HuH-7.5 (cell line): ENCODE data around the gene YJEFN3.

Experiments
- DNase-seq: peaks from one replicate; pipeline ENCODE4 v3.0.0; 2011; ENCODE audit warnings: low spot score

The YJEFN3 gene

GRCh38 chr19:19523177-19523576, 5.5 kb upstream of the YJEFN3 start:
- DNase-seq: no peak

DNA sequence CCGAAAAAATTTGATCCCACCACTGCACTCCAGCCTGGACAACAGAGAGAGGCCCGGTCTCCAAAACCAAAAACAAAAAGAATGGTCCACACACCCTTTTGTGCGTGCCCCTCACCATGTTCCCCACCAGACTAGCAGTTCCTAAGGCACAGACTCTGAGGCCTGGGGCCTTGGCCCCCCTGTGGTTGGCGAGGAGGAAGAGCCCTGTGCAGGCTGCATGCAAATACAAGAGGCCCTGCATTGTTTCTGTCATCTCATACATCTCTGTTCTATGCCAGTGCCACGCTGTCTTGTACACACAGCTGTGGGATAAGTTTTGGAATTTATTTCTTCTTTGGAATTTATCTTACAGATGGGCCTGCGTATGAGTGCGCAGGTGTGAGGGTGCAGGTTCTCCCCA, 4.7 kb upstream of the YJEFN3 start:
- DNase-seq: no peak

GRCh38 chr19:19525611-19526380, 2.9 kb upstream of the YJEFN3 start:
- DNase-seq: no peak

DNA sequence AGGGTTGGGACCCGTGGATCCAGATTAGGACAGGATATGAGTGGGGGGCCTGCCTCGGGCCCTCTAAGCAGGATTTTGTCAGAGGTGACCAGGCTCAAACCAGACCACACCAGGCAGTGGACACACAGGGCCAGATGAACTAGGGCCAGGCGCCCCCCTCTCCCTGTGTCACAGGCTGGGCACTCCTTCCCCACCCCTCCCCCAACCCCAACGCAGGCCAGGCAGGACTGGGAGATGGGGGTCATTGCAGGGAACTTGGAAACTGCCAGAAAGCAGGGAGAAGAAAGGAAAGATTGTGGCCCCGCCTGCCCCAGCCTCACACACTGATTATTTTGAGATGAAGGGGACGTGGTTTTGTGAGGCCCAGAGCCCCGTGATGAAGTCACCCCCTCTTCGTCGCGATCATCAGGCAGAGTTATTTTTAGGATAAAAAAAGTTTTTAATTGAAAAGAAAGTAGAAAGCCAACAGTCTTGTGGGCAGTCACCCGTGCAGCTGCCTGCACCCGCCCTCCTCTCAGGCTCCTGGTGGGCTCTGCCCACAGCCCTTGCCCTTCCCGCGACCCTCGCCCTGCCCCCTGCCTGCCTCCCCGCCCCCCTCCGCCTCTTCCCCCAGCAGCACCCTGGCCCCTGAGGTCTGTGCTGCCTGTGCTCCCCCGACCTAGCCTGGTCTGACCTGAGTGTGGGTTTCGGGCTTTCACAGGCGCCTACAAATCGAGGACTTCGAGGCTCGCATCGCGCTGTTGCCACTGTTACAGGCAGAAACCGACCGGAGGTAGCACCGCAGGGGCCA, 1.9 kb upstream of the YJEFN3 start:
- no peak for DNase-seq

DNA sequence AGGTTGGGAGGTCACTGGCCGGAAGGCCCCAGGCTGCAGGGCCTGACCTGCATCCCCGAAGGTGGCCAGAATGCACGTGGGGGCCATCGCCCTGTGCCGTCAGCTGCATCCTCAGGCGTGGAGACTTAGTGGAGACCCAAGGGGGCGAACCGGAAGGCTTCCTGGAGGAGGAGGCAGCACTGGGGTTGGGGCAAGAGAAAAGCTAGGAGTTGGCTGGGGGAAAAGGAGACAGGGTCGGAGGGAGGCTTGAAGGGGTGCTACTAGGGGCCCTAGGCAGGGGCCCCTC, 1.4 kb upstream of the YJEFN3 start:
- DNase-seq: no peak

GRCh38 chr19:19527674-19528625, 761 bp upstream of the YJEFN3 start:
- no peak for DNase-seq

GRCh38 chr19:19529783-19530422, 1.2 kb downstream of the YJEFN3 start:
- no peak for DNase-seq

DNA sequence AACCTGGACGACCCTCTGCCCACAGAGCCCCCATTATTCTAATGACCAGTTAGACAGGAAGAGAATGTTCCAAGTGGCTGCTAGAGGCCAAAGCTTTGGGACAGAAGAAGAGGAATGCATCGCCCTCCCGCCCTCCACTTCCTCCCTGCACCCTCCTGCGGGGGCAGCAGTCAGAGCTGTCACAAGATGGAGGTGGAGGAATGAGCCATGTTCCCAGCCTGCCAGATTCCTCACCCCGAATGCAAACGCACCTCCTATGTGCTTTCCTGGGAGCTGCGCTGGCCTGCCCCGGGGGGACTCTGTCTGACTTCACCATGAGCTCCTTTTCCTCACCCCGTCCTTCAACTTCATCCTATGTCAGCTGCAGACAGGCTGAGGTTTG, 1.7 kb downstream of the YJEFN3 start:
- no peak for DNase-seq

DNA sequence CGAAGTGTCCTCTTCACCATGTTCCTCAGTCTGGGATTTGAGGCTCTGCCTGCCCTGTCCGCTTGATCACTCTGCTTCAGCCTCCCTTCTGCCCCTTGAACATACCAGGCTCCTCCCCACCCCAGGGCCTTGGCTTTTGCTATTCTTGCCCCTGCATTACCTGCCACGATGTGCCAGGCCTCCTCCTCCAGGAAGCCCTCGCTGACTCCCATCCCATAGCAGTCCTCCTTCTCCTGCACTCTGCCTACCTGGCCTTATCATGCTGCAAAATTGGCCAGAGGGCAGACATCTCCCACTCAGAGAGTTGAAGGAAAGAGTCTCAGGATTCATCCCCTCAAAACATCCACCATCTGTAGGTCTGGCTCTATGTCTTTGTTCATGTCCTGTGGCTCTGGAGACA, 2.2 kb downstream of the YJEFN3 start:
- DNase-seq: no peak

- DNase-seq: peak; percentile 95
These were observed 3.5 kb downstream of the YJEFN3 start for GRCh38 chr19:19531951-19532805.

- no peak for DNase-seq
These were observed 4.3 kb downstream of the YJEFN3 start for GRCh38 chr19:19532806-19533701.

DNA sequence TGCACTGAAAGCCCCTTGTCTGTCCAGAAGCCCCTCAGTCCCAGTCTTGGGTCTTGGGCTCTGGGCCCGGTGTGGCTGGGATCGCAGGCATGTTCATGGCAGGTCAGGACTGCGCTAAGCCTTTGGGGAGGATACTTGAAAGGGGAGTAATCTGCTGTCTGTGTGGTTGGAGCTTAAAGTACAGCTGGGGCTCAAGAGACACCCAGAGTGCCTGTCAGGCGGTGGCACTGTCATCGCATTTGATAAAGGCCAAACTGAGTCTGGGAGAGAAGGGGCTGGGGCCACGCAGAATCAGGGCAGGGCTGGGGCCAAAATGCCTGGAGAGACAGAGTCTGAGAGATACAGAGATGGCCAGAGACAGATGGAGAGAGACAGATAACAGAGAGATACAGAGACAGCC, 5.1 kb downstream of the YJEFN3 start:
- DNase-seq: no peak

DNA sequence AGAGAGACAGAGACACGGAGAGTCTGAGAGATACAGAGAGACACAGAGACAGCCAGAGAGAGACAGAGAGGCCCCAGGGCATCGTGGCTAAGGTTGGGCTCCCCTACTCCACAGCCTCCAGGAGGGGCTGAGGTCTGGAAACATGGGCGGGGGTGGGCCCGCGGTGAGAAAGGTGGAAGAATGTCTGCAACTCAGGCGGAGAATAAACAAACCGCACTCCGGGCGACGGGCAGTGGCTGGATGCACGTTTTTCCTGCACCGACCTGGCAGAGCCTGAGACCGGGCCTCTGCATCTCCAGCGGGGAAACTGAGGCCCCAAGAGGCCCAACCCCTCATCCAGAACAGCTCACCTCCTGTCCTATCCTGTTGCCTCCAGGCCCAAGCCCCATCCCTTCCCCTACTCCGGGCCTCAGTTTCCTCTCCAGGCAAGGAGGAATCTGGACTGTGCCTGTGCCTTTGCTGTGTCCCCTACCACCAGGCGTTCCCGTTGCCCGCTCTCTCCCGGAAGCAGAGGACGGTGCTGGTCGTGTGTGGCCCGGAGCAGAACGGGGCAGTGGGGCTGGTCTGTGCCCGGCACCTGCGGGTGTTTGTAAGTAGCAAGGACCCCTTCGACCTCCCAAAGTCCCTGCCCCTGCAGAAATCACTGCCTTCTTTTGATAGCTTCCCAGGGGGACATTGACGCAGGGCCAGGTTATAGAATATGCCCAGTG, 6.0 kb downstream of the YJEFN3 start:
- DNase-seq: no peak

- DNase-seq: no peak
These were observed 6.8 kb downstream of the YJEFN3 start for GRCh38 chr19:19535311-19536191.

- DNase-seq: no peak
These were observed 8.7 kb downstream of the YJEFN3 start for GRCh38 chr19:19537075-19538048.

- peak; percentile 78 for DNase-seq
These were observed 9.5 kb downstream of the YJEFN3 start, which contains the start of gene CILP2 for GRCh38 chr19:19538061-19538784. CILP2 (plus strand) TSS chr19:19538265; CDS start chr19:19538350, 85 bp downstream.
